Measurements from ENCODE around the gene TMEM196. TPM values are rescaled to one million over a fixed set of nuclear protein-coding genes. Genes with fewer than 3 reads are reported as not detected.

Gene TMEM196
- total and polyA plus RNA-seq, 2 donors (not counting 1 experiment from before 2014, with no cell fraction given), result not detected

- no peak for ATAC-seq (ENCODE audit: low read depth)
- Histone ChIP-seq H3K36me3 (replicated peaks in 1 of 2; ENCODE audit: control extremely low read depth in 1 of 2, control insufficient read depth in 1 of 2, extremely low read depth in 1 of 2, insufficient read depth in 2 of 2, low read length in 1 of 2) (peaks cover 12 to 33% of the 10 kb centered on the region in 2 experiments), H3K9ac (ENCODE audit: low read length) (no peak overlapping the region), H3K9me3 (ENCODE audit: control extremely low read depth in 1 of 3, control insufficient read depth in 2 of 3, insufficient read depth in 1 of 3, low read length in 2 of 3) (no peaks in the 10 kb centered on the region), H2AFZ (ENCODE audit: insufficient read depth, low read depth, low read length, poor library complexity, severe bottlenecking) (no peak overlapping the region), H3K4me3 (ENCODE audit: control extremely low read depth in 1 of 5, extremely low read depth in 1 of 5, insufficient read depth in 1 of 5, low read depth in 2 of 5, low read length in 4 of 5) (no peak overlapping the region), H3K27me3 (replicated peaks in 1 of 4; ENCODE audit: control extremely low read depth in 1 of 4, control insufficient read depth in 3 of 4, insufficient read depth in 4 of 4, low read length in 3 of 4) (no peaks in the 10 kb centered on the region), H4K20me1 (ENCODE audit: control insufficient read depth, insufficient read depth, low read length, poor library complexity, severe bottlenecking) (no peaks in the 10 kb centered on the region), H3K27ac (ENCODE audit: low read length in 2 of 2) (no peak overlapping the region), H3K4me1 (ENCODE audit: control insufficient read depth in 2 of 2, insufficient read depth in 2 of 2, low read length in 2 of 2) (no peaks in the 10 kb centered on the region), H3K79me2 (ENCODE audit: control insufficient read depth, insufficient read depth, low read length) (peaks cover 7% of the 10 kb centered on the region), H3K4me2 (replicated peaks; ENCODE audit: low read depth, low read length, poor library complexity, severe bottlenecking) (no peak overlapping the region)
- Mint-ChIP-seq H3K4me3 (no peak overlapping the region), H3K4me1 (no peaks in the 10 kb centered on the region), H3K9me3 (ENCODE audit: insufficient read depth) (no peaks in the 10 kb centered on the region), H3K27me3 (no peaks in the 10 kb centered on the region), H3K27ac (no peak overlapping the region)
- TF ChIP-seq EZH2 (IDR thresholded peaks at IDR 0.05; ENCODE audit: borderline replicate concordance, insufficient read depth, low read depth, low read length, poor library complexity, severe bottlenecking), result no peak
- TF ChIP-seq, protein P1, sequence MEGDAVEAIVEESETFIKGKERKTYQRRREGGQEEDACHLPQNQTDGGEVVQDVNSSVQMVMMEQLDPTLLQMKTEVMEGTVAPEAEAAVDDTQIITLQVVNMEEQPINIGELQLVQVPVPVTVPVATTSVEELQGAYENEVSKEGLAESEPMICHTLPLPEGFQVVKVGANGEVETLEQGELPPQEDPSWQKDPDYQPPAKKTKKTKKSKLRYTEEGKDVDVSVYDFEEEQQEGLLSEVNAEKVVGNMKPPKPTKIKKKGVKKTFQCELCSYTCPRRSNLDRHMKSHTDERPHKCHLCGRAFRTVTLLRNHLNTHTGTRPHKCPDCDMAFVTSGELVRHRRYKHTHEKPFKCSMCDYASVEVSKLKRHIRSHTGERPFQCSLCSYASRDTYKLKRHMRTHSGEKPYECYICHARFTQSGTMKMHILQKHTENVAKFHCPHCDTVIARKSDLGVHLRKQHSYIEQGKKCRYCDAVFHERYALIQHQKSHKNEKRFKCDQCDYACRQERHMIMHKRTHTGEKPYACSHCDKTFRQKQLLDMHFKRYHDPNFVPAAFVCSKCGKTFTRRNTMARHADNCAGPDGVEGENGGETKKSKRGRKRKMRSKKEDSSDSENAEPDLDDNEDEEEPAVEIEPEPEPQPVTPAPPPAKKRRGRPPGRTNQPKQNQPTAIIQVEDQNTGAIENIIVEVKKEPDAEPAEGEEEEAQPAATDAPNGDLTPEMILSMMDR (IDR thresholded peaks at IDR 0.05), result no peak
- POLR2A ChIA-PET, result no interaction called here
- 100% methylated on average over 1 of the region's 3 CpGs for WGBS (ENCODE audit: insufficient coverage)
- intact Hi-C loops (cut with micrococcal nuclease), result no loop called here
- no peak for DNase-seq
- CTCF ChIA-PET, result no interaction called here
Observed at GRCh38 chr7:19698331-19698730, 75.1 kb downstream of the TMEM196 start.

- H3K4me3 Mint-ChIP-seq, result no peak overlapping the region
- ChIA-PET POLR2A (no interaction called here), CTCF (no interaction called here)
- Histone ChIP-seq H3K4me2 (replicated peaks; ENCODE audit: low read depth, low read length, poor library complexity, severe bottlenecking) (no peak overlapping the region), H2AFZ (ENCODE audit: insufficient read depth, low read depth, low read length, poor library complexity, severe bottlenecking) (no peak overlapping the region), H3K79me2 (ENCODE audit: control insufficient read depth, insufficient read depth, low read length) (peaks cover 2% of the 10 kb centered on the region), H3K27ac (ENCODE audit: low read length in 2 of 2) (no peak overlapping the region), H4K20me1 (ENCODE audit: control insufficient read depth, insufficient read depth, low read length, poor library complexity, severe bottlenecking) (no peaks in the 10 kb centered on the region), H3K36me3 (replicated peaks in 1 of 2; ENCODE audit: control extremely low read depth in 1 of 2, control insufficient read depth in 1 of 2, extremely low read depth in 1 of 2, insufficient read depth in 2 of 2, low read length in 1 of 2) (peaks cover 6 to 28% of the 10 kb centered on the region in 2 experiments), H3K9ac (ENCODE audit: low read length) (no peak overlapping the region), H3K4me1 (ENCODE audit: control insufficient read depth in 2 of 2, insufficient read depth in 2 of 2, low read length in 2 of 2) (no peaks in the 10 kb centered on the region), H3K4me3 (ENCODE audit: control extremely low read depth in 1 of 5, extremely low read depth in 1 of 5, insufficient read depth in 1 of 5, low read depth in 2 of 5, low read length in 4 of 5) (no peak overlapping the region), H3K27me3 (replicated peaks in 1 of 4; ENCODE audit: control extremely low read depth in 1 of 4, control insufficient read depth in 3 of 4, insufficient read depth in 4 of 4, low read length in 3 of 4) (no peaks in the 10 kb centered on the region), H3K9me3 (ENCODE audit: control extremely low read depth in 1 of 3, control insufficient read depth in 2 of 3, insufficient read depth in 1 of 3, low read length in 2 of 3) (peaks cover 0 to 3% (median 0%) of the 10 kb centered on the region in 3 donors)
- DNase-seq, result no peak
- TF ChIP-seq EZH2 (IDR thresholded peaks at IDR 0.05; ENCODE audit: borderline replicate concordance, insufficient read depth, low read depth, low read length, poor library complexity, severe bottlenecking), result no peak
- TF ChIP-seq, protein P1 (IDR thresholded peaks at IDR 0.05), result no peak
- no peaks in the 10 kb centered on the region for H3K27me3 Mint-ChIP-seq
- H3K27ac Mint-ChIP-seq, result no peak overlapping the region
- no peaks in the 10 kb centered on the region for H3K9me3 Mint-ChIP-seq (ENCODE audit: insufficient read depth)
- intact Hi-C loops (cut with micrococcal nuclease), result no loop called here
- ATAC-seq (ENCODE audit: low read depth), result no peak
- H3K4me1 Mint-ChIP-seq, result no peaks in the 10 kb centered on the region
Observed at GRCh38 chr7:19696926-19697325, 76.5 kb downstream of the TMEM196 start.
